Colonic mucosa (tissue), 4 donors: ENCODE data around the gene UBE2Z. TPM values are rescaled to one million over a fixed set of nuclear protein-coding genes. Genes with fewer than 3 reads are reported as not detected.

Experiments used
- DNase-seq: peaks from one replicate; pipeline ENCODE4 v3.0.0-alpha.2; 2020
- H3K27ac ChIP-seq: fragments of 200-600 bp; one replicate; pipeline ENCODE4 v1.8.0; 2021
- H3K27me3 ChIP-seq: fragments of 200-600 bp; one replicate; pipeline ENCODE4 v1.8.0; 2021
- H3K36me3 ChIP-seq: fragments of 200-600 bp; one replicate; pipeline ENCODE4 v1.8.0; 2021
- H3K4me1 ChIP-seq: fragments of 200-600 bp; one replicate; pipeline ENCODE4 v1.8.0; 2021; ENCODE audit warnings: mild to moderate bottlenecking
- H3K4me3 ChIP-seq: fragments of 200-600 bp; one replicate; pipeline ENCODE4 v1.8.0; 2021
- H3K9ac ChIP-seq, 2 donors: one replicate each; pipeline ENCODE4 v1.7.0; 2013; ENCODE audit warnings: control low read depth in 2 of 2, low read depth in 2 of 2, low read length in 2 of 2
- H3K9me3 ChIP-seq: fragments of 200-600 bp; one replicate; pipeline ENCODE4 v1.8.0; 2021
- CTCF ChIP-seq: fragments of 200-600 bp; IDR thresholded peaks from one replicate; pipeline ENCODE4 v1.8.0; 2022; ENCODE audit warnings: antibody characterized with exemption, mild to moderate bottlenecking
- intact Hi-C: fragments of 100-400 bp; cut with DNase I; formaldehyde crosslinking; loops from one replicate; pipeline ENCODE4 v1.14.1; 2022
- total RNA-seq, 2 donors: library from RNA; stranded (reverse); fragmentation: NEBNext Ultra II Directional in 1 of 2; extraction: Animal tissue kit (Norgen Biotek cat#: 25700) in 1 of 2; gene quantifications; one replicate each; pipeline ENCODE4 v1.2.1, GENCODE V29; 2021
- donor health status: healthy.
- donor health status: DM: no; HTN: no; CAD: no.
- donor health status: DM: no; HTN: no; CAD: no.

Gene UBE2Z
- 10 to 100 TPM; 68.1 to 68.8 TPM for total RNA-seq

GRCh38 chr17:48908047-48908843, at the start of gene UBE2Z:
Gene UBE2Z, plus strand, starts transcription at chr17:48908407. Its CDS starts 97 bp downstream, at chr17:48908504.
- intact Hi-C loops = no loop called here
- peak; percentile 93 for DNase-seq
- TF ChIP-seq CTCF = no peak
- Histone ChIP-seq H3K36me3 (no peaks in the 10 kb centered on the region), H3K27ac (peak within 1 kb of the TSS; percentile 89), H3K4me3 (peak within 1 kb of the TSS; percentile 76), H3K9me3 (no peaks in the 10 kb centered on the region), H3K27me3 (no peaks in the 10 kb centered on the region), H3K9ac (peak within 1 kb of the TSS; percentile 69 to 81), H3K4me1 (peaks cover 10% of the 10 kb centered on the region)

GRCh38 chr17:48860034-48860433, 48.2 kb upstream of the UBE2Z start:
- intact Hi-C loops = no loop called here

GRCh38 chr17:48860456-48860855, 47.8 kb upstream of the UBE2Z start:
- no peak overlapping the region for H3K4me3 ChIP-seq
- no peak overlapping the region for H3K9ac ChIP-seq
- H3K27me3 ChIP-seq = no peaks in the 10 kb centered on the region
- intact Hi-C loops = no loop called here
- H3K9me3 ChIP-seq = no peaks in the 10 kb centered on the region
- H3K27ac ChIP-seq = no peak overlapping the region
- TF ChIP-seq CTCF = no peak
- H3K36me3 ChIP-seq = peaks cover 9% of the 10 kb centered on the region
- no peak for DNase-seq
- no peaks in the 10 kb centered on the region for H3K4me1 ChIP-seq

More at GRCh38 chr17:48860034-48860433, 48.2 kb upstream of the UBE2Z start:
- H3K4me3 ChIP-seq = no peak overlapping the region
- TF ChIP-seq CTCF = no peak
- H3K9me3 ChIP-seq = no peaks in the 10 kb centered on the region
- H3K36me3 ChIP-seq = peaks cover 9% of the 10 kb centered on the region
- H3K4me1 ChIP-seq = no peaks in the 10 kb centered on the region
- no peaks in the 10 kb centered on the region for H3K27me3 ChIP-seq
- H3K9ac ChIP-seq = no peak overlapping the region
- no peak for DNase-seq
- H3K27ac ChIP-seq = no peak overlapping the region

GRCh38 chr17:48868916-48869500, 39.2 kb upstream of the UBE2Z start:
- H3K9ac ChIP-seq = peak overlapping the region; percentile 26 to 27

GRCh38 chr17:48869821-48870318, 38.3 kb upstream of the UBE2Z start:
- intact Hi-C loops = loop anchor here (5.0 kb wide), 1 partner anchor 58 kb away; no protein-coding TSS in a partner anchor
- no peaks in the 10 kb centered on the region for H3K9me3 ChIP-seq
- peak overlapping the region; percentile 88 for H3K27ac ChIP-seq
- H3K9ac ChIP-seq = peak overlapping the region in 1 of 2 donors; percentile 46
- TF ChIP-seq CTCF = no peak
- no peaks in the 10 kb centered on the region for H3K36me3 ChIP-seq
- peak; percentile 59 for DNase-seq
- H3K4me1 ChIP-seq = peaks cover 25% of the 10 kb centered on the region
- no peak overlapping the region for H3K4me3 ChIP-seq
- no peaks in the 10 kb centered on the region for H3K27me3 ChIP-seq

More at GRCh38 chr17:48868916-48869500, 39.2 kb upstream of the UBE2Z start:
- intact Hi-C loops = no loop called here
- TF ChIP-seq CTCF = no peak
- no peaks in the 10 kb centered on the region for H3K36me3 ChIP-seq
- H3K4me1 ChIP-seq = peaks cover 25% of the 10 kb centered on the region
- no peak for DNase-seq
- no peaks in the 10 kb centered on the region for H3K27me3 ChIP-seq
- no peaks in the 10 kb centered on the region for H3K9me3 ChIP-seq
- no peak overlapping the region for H3K4me3 ChIP-seq
- H3K27ac ChIP-seq = peak overlapping the region; percentile 88
